Glomerular visceral epithelial cell (primary cell): Measurements from ENCODE around the gene SEMA3A.
A peak's percentile ranks its signal among the peaks of the same experiment; 100 is the strongest.

Experiments used
- DNase-seq: peaks from one replicate; pipeline ENCODE4 v3.0.0-alpha.2; 2016; ENCODE audit errors: extremely low spot score

Gene SEMA3A

GRCh38 chr7:84195295-84196060, 889 bp upstream of the SEMA3A start:
- DNase-seq, result no peak

GRCh38 chr7:84193747-84194146, 842 bp downstream of the SEMA3A start:
- no peak for DNase-seq

GRCh38 chr7:84191842-84192241, 2.7 kb downstream of the SEMA3A start:
- no peak for DNase-seq

GRCh38 chr7:84191261-84191660, 3.3 kb downstream of the SEMA3A start:
- no peak for DNase-seq

- no peak for DNase-seq
Observed at GRCh38 chr7:84190016-84190705, 4.4 kb downstream of the SEMA3A start.

- DNase-seq, result no peak
Observed at GRCh38 chr7:84188786-84189405, 5.7 kb downstream of the SEMA3A start.

GRCh38 chr7:84187813-84188510, 6.6 kb downstream of the SEMA3A start:
- DNase-seq, result peak; percentile 13

GRCh38 chr7:84187087-84187805, 7.3 kb downstream of the SEMA3A start:
- DNase-seq, result no peak

GRCh38 chr7:84183741-84184140, 10.8 kb downstream of the SEMA3A start:
- DNase-seq, result no peak

GRCh38 chr7:84182301-84182700, 12.3 kb downstream of the SEMA3A start:
- DNase-seq, result no peak

GRCh38 chr7:84181628-84182027, 13.0 kb downstream of the SEMA3A start:
- no peak for DNase-seq

GRCh38 chr7:84177758-84178412, 16.7 kb downstream of the SEMA3A start:
- DNase-seq, result no peak

GRCh38 chr7:84176716-84177115, 17.9 kb downstream of the SEMA3A start:
- DNase-seq, result no peak

- no peak for DNase-seq
Observed at GRCh38 chr7:84175461-84175860, 19.1 kb downstream of the SEMA3A start.

GRCh38 chr7:84170646-84171045, 23.9 kb downstream of the SEMA3A start:
- no peak for DNase-seq

- no peak for DNase-seq
Observed at GRCh38 chr7:84162584-84162983, 32.0 kb downstream of the SEMA3A start.

- DNase-seq, result no peak
Observed at GRCh38 chr7:84162125-84162524, 32.5 kb downstream of the SEMA3A start.

GRCh38 chr7:84161398-84161797, 33.2 kb downstream of the SEMA3A start:
- DNase-seq, result no peak

- no peak for DNase-seq
Observed at GRCh38 chr7:84159435-84159834, 35.2 kb downstream of the SEMA3A start.

GRCh38 chr7:84157171-84157570, 37.4 kb downstream of the SEMA3A start:
- DNase-seq, result no peak
